Caco-2 (cell line): Measurements from ENCODE around the gene ANAPC5. TPM values are rescaled to one million over a fixed set of nuclear protein-coding genes. Genes with fewer than 3 reads are reported as not detected.

Source experiments
- BruUV-seq: library from RNA; stranded (reverse); fragments of 400-500 nt; replicated peaks from 2 replicates; lab custom pipeline; 2021; lab: Mats Ljungman, UMichigan
- CTCF ChIA-PET: fragments of 300-600 bp; sonication (Branson Sonifier 250); formaldehyde crosslinking; loops from one replicate; lab custom pipeline; 2022; ENCODE audit warnings: antibody characterized with exemption; lab: Charles Lee
- POLR2A ChIA-PET: fragments of 300-600 bp; sonication (Branson Sonifier 250); formaldehyde crosslinking; loops from one replicate; lab custom pipeline; 2022; ENCODE audit warnings: antibody characterized with exemption; lab: Charles Lee
- DNase-seq, 2 experiments: peaks; one replicate each; pipeline versions ENCODE4 v3.0.0 to v3.0.0-alpha.2; 2020 to 2022
- H3K27me3 ChIP-seq: replicated peaks from 2 replicates; pipeline ENCODE4 v1.6.0; 2011; ENCODE audit warnings: low read length; ENCODE audit not compliant: control insufficient read depth, insufficient read depth
- H3K36me3 ChIP-seq: 2 replicates; pipeline ENCODE4 v1.5.1; 2011; ENCODE audit warnings: low read length; ENCODE audit not compliant: control insufficient read depth, insufficient read depth
- H3K4me1 ChIP-seq: fragments of 250-450 bp; sonication (Bioruptor Pico); 2 replicates; pipeline ENCODE4 v1.5.1; 2020; ENCODE audit warnings: mild to moderate bottlenecking
- H3K4me3 ChIP-seq: 2 replicates; pipeline ENCODE4 v1.5.1; 2011; ENCODE audit warnings: low read depth, mild to moderate bottlenecking, control low read depth, low read length
- H3K9me3 ChIP-seq: fragments of 250-450 bp; sonication (Bioruptor Pico); 2 replicates; pipeline ENCODE4 v1.5.1; 2020; ENCODE audit warnings: mild to moderate bottlenecking, moderate library complexity
- H3K27ac Mint-ChIP-seq: one replicate; pipeline ENCODE4 v1.8.0; 2022; ENCODE audit warnings: mixed read lengths; ENCODE audit not compliant: unreplicated experiment
- H3K27me3 Mint-ChIP-seq: one replicate; pipeline ENCODE4 v1.8.0; 2022; ENCODE audit warnings: mixed read lengths; ENCODE audit not compliant: insufficient read depth, unreplicated experiment
- H3K36me3 Mint-ChIP-seq: one replicate; pipeline ENCODE4 v1.8.0; 2022; ENCODE audit warnings: mild to moderate bottlenecking, mixed read lengths; ENCODE audit not compliant: insufficient read depth, unreplicated experiment
- H3K4me1 Mint-ChIP-seq: one replicate; pipeline ENCODE4 v1.8.0; 2022; ENCODE audit warnings: low read depth, mixed read lengths; ENCODE audit not compliant: unreplicated experiment
- H3K4me3 Mint-ChIP-seq: one replicate; pipeline ENCODE4 v1.8.0; 2022; ENCODE audit warnings: mild to moderate bottlenecking, moderate library complexity, mixed read lengths; ENCODE audit not compliant: unreplicated experiment
- H3K9me3 Mint-ChIP-seq: one replicate; pipeline ENCODE4 v1.8.0; 2022; ENCODE audit warnings: mixed read lengths; ENCODE audit not compliant: unreplicated experiment
- CTCF ChIP-seq, 2 experiments: fragments of 200-600 bp in 1 of 2; IDR thresholded peaks; 1 replicate in 1 of 2; 2 replicates in 1 of 2; pipeline versions ENCODE4 v1.5.1 to v1.8.0; 2011 to 2022; ENCODE audit warnings: antibody characterized with exemption in 1 of 2, control low read depth in 1 of 2, inconsistent platforms in 1 of 2, low read depth in 1 of 2, low read length in 1 of 2, mild to moderate bottlenecking in 1 of 2, moderate library complexity in 1 of 2; ENCODE audit not compliant: insufficient read depth in 1 of 2, severe bottlenecking in 1 of 2, unreplicated experiment in 1 of 2
- intact Hi-C: fragments of 100-400 bp; cut with micrococcal nuclease; formaldehyde crosslinking; loops from one replicate; pipeline ENCODE4 v1.10.0; 2022; ENCODE audit not compliant: unreplicated experiment
- total RNA-seq: library from RNA; stranded (reverse); gene quantifications from 2 replicates; pipeline ENCODE4 v1.2.3, GENCODE V29; 2022

Gene ANAPC5
- total RNA-seq, 1 experiment from 2014 or later, result 106 TPM

GRCh38 chr12:121293603-121294002 is 58.6 kb downstream of the ANAPC5 start:
- Mint-ChIP-seq H3K27me3 (no peaks in the 10 kb centered on the region), H3K9me3 (no peaks in the 10 kb centered on the region), H3K27ac (no peak overlapping the region), H3K4me3 (no peak overlapping the region), H3K4me1 (no peaks in the 10 kb centered on the region), H3K36me3 (peaks cover 9% of the 10 kb centered on the region)
- intact Hi-C loops, result no loop called here
- DNase-seq, result no peak
- no peaks in the 10 kb centered on the region for H3K27me3 ChIP-seq
- POLR2A ChIA-PET, result no interaction called here
- H3K36me3 ChIP-seq, result no peaks in the 10 kb centered on the region
- no peak overlapping the region for H3K4me3 ChIP-seq
- no peaks in the 10 kb centered on the region for H3K9me3 ChIP-seq
- no peak for TF ChIP-seq CTCF (IDR thresholded peaks at IDR 0.05; ENCODE audit: insufficient read depth in 1 of 2, low read depth in 1 of 2, low read length in 1 of 2, severe bottlenecking in 1 of 2, unreplicated experiment in 1 of 2)
- CTCF ChIA-PET, result no interaction called here
- H3K4me1 ChIP-seq, result no peaks in the 10 kb centered on the region
- no TSS peak for BruUV-seq

DNA sequence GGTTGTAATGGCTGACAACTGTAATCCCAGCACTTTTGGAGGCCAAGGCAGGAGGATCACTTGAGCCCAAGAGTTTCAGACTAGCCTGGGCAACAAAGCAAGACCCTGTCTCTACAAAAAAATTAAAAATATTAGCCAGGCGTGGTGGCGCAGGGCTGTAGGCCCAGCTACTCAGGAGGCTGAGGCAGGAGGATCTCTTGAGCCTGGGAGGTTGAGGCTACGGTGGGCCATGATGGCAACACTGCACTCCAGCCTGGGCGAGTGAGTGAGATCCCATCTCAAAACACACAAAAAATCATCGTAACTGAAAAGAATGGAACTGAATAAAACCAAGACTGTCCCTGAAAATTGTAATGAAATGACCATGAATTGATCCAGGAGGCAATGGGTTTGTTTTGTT is 61.8 kb downstream of the ANAPC5 start:
- ChIA-PET POLR2A (no interaction called here), CTCF (no interaction called here)
- intact Hi-C loops, result no loop called here

GRCh38 chr12:121289962-121290361 is 62.2 kb downstream of the ANAPC5 start:
- intact Hi-C loops, result no loop called here
- no peak for TF ChIP-seq CTCF (IDR thresholded peaks at IDR 0.05; ENCODE audit: insufficient read depth in 1 of 2, low read depth in 1 of 2, low read length in 1 of 2, severe bottlenecking in 1 of 2, unreplicated experiment in 1 of 2)
- H3K4me3 Mint-ChIP-seq, result no peak overlapping the region
- no peaks in the 10 kb centered on the region for H3K9me3 ChIP-seq
- POLR2A ChIA-PET, result no interaction called here
- no peaks in the 10 kb centered on the region for H3K27me3 ChIP-seq
- no peak overlapping the region for H3K27ac Mint-ChIP-seq
- DNase-seq, result no peak
- peaks cover 14% of the 10 kb centered on the region for H3K36me3 Mint-ChIP-seq
- no peaks in the 10 kb centered on the region for H3K9me3 Mint-ChIP-seq
- H3K4me1 Mint-ChIP-seq, result no peaks in the 10 kb centered on the region
- no peaks in the 10 kb centered on the region for H3K27me3 Mint-ChIP-seq
- H3K36me3 ChIP-seq, result no peaks in the 10 kb centered on the region; the same call in 1 of the 2 replicates
- H3K4me3 ChIP-seq, result no peak overlapping the region
- no TSS peak for BruUV-seq
- H3K4me1 ChIP-seq, result no peaks in the 10 kb centered on the region
- CTCF ChIA-PET, result no interaction called here

More for the DNA sequence above, 61.8 kb downstream of the ANAPC5 start:
- Histone ChIP-seq H3K36me3 (no peaks in the 10 kb centered on the region; the same call in 1 of the 2 replicates), H3K9me3 (no peaks in the 10 kb centered on the region), H3K4me1 (no peaks in the 10 kb centered on the region), H3K27me3 (no peaks in the 10 kb centered on the region), H3K4me3 (no peak overlapping the region)
- Mint-ChIP-seq H3K36me3 (peaks cover 14% of the 10 kb centered on the region), H3K27ac (no peak overlapping the region), H3K9me3 (no peaks in the 10 kb centered on the region), H3K4me1 (no peaks in the 10 kb centered on the region), H3K4me3 (no peak overlapping the region), H3K27me3 (no peaks in the 10 kb centered on the region)
- no TSS peak for BruUV-seq
- no peak for DNase-seq
- no peak for TF ChIP-seq CTCF (IDR thresholded peaks at IDR 0.05; ENCODE audit: insufficient read depth in 1 of 2, low read depth in 1 of 2, low read length in 1 of 2, severe bottlenecking in 1 of 2, unreplicated experiment in 1 of 2)
